H9 (cell line): ENCODE results near the gene ABCA7. TPM values are rescaled to one million over a fixed set of nuclear protein-coding genes. Genes with fewer than 3 reads are reported as not detected.

ENCODE experiments used
- DNase-seq: peaks from one replicate; pipeline ENCODE4 v3.0.0-alpha.2; 2017
- H2AFZ ChIP-seq: one replicate; pipeline ENCODE4 v1.6.1; 2013; ENCODE audit warnings: mild to moderate bottlenecking, low read length, control low read depth, moderate library complexity
- H2AK5ac ChIP-seq: 2 replicates; pipeline ENCODE4 v1.6.1; 2013; ENCODE audit warnings: low read length, control low read depth, mixed read lengths; ENCODE audit not compliant: insufficient read length
- H2BK120ac ChIP-seq: one replicate; pipeline ENCODE4 v1.6.1; 2013; ENCODE audit warnings: low read depth, mild to moderate bottlenecking, low read length, control low read depth, inconsistent platforms; ENCODE audit not compliant: poor library complexity, severe bottlenecking
- H2BK12ac ChIP-seq: 2 replicates; pipeline ENCODE4 v1.6.1; 2013; ENCODE audit warnings: low read length, control low read depth, mixed read lengths, low read depth; ENCODE audit not compliant: insufficient read length
- H2BK15ac ChIP-seq: 2 replicates; pipeline ENCODE4 v1.6.1; 2013; ENCODE audit warnings: low read depth, low read length, control low read depth
- H2BK20ac ChIP-seq: one replicate; pipeline ENCODE4 v1.6.1; 2013; ENCODE audit warnings: low read depth, mild to moderate bottlenecking, low read length, control low read depth, inconsistent platforms; ENCODE audit not compliant: poor library complexity, severe bottlenecking
- H2BK5ac ChIP-seq: 2 replicates; pipeline ENCODE4 v1.6.1; 2013; ENCODE audit warnings: low read length, control low read depth, mixed read lengths; ENCODE audit not compliant: insufficient read length
- H3K14ac ChIP-seq: 2 replicates; pipeline ENCODE4 v1.6.1; 2013; ENCODE audit warnings: low read length, control low read depth; ENCODE audit not compliant: insufficient read depth
- H3K18ac ChIP-seq: 2 replicates; pipeline ENCODE4 v1.6.1; 2013; ENCODE audit warnings: low read depth, mild to moderate bottlenecking, mixed read lengths, low read length, control low read depth; ENCODE audit not compliant: insufficient read length
- H3K23ac ChIP-seq: 2 replicates; pipeline ENCODE4 v1.6.1; 2013; ENCODE audit warnings: low read length, control low read depth, mixed read lengths, low read depth; ENCODE audit not compliant: insufficient read length
- H3K23me2 ChIP-seq: 2 replicates; pipeline ENCODE4 v1.6.1; 2013; ENCODE audit warnings: low read depth, mild to moderate bottlenecking, mixed read lengths, low read length, control low read depth; ENCODE audit not compliant: insufficient read length, poor library complexity, severe bottlenecking
- H3K27ac ChIP-seq: 2 replicates; pipeline ENCODE4 v1.5.1; 2013; ENCODE audit warnings: low read length, control low read depth, mixed read lengths, low read depth; ENCODE audit not compliant: insufficient read length
- H3K27me3 ChIP-seq: 2 replicates; pipeline ENCODE4 v1.6.1; 2013; ENCODE audit warnings: low read length, control low read depth, inconsistent platforms; ENCODE audit not compliant: insufficient read depth
- H3K4ac ChIP-seq: 2 replicates; pipeline ENCODE4 v1.6.1; 2013; ENCODE audit warnings: low read depth, mild to moderate bottlenecking, control low read depth, inconsistent platforms, low read length, moderate library complexity
- H3K4me1 ChIP-seq: 2 replicates; pipeline ENCODE4 v1.6.1; 2013; ENCODE audit warnings: low read length, control low read depth, inconsistent platforms; ENCODE audit not compliant: insufficient read depth
- H3K4me2 ChIP-seq: 2 replicates; pipeline ENCODE4 v1.6.1; 2013; ENCODE audit warnings: low read length, control low read depth, mixed read lengths; ENCODE audit not compliant: insufficient read length, insufficient read depth
- H3K56ac ChIP-seq: 2 replicates; pipeline ENCODE4 v1.6.1; 2013; ENCODE audit warnings: low read depth, mild to moderate bottlenecking, mixed read lengths, low read length, control low read depth; ENCODE audit not compliant: insufficient read length
- H3K79me1 ChIP-seq: 2 replicates; pipeline ENCODE4 v1.6.1; 2013; ENCODE audit warnings: low read depth, mild to moderate bottlenecking, moderate library complexity, low read length, control low read depth, inconsistent platforms; ENCODE audit not compliant: insufficient read depth, poor library complexity, severe bottlenecking
- H3K79me2 ChIP-seq: 2 replicates; pipeline ENCODE4 v1.6.1; 2013; ENCODE audit warnings: low read length, control low read depth, inconsistent platforms; ENCODE audit not compliant: insufficient read depth
- H3K9ac ChIP-seq: 2 replicates; pipeline ENCODE4 v1.6.1; 2013; ENCODE audit warnings: low read length, control low read depth, mixed read lengths; ENCODE audit not compliant: insufficient read length; ENCODE audit errors: extremely low read depth
- H3K9me3 ChIP-seq: one replicate; pipeline ENCODE4 v1.6.1; 2013; ENCODE audit warnings: low read depth, low read length, inconsistent platforms; ENCODE audit not compliant: control insufficient read depth
- H3T11ph ChIP-seq: one replicate; pipeline ENCODE4 v1.6.1; 2013; ENCODE audit warnings: mild to moderate bottlenecking, low read length, control low read depth, inconsistent platforms
- H4K20me1 ChIP-seq: one replicate; pipeline ENCODE4 v1.6.1; 2013; ENCODE audit not compliant: control insufficient read depth, insufficient read length, insufficient read depth
- H4K5ac ChIP-seq: 2 replicates; pipeline ENCODE4 v1.6.1; 2013; ENCODE audit warnings: low read depth, mild to moderate bottlenecking, mixed read lengths, low read length, control low read depth; ENCODE audit not compliant: insufficient read length
- H4K8ac ChIP-seq: replicated peaks from 2 replicates; pipeline ENCODE4 v1.6.1; 2013; ENCODE audit warnings: low read length, control low read depth, mixed read lengths, low read depth; ENCODE audit not compliant: insufficient read length
- H4K91ac ChIP-seq: 2 replicates; pipeline ENCODE4 v1.6.1; 2013; ENCODE audit warnings: low read depth, mild to moderate bottlenecking, moderate library complexity, mixed read lengths, low read length, control low read depth; ENCODE audit not compliant: insufficient read length
- H3K27ac Mint-ChIP-seq, 3 experiments: 2 replicates in 2 of 3; 3 replicates in 1 of 3; pipeline ENCODE4 v1.8.0; 2020 to 2021; ENCODE audit warnings: mixed read lengths in 3 of 3, mild to moderate bottlenecking in 1 of 3, moderate library complexity in 1 of 3
- H3K27me3 Mint-ChIP-seq: 2 replicates; pipeline ENCODE4 v1.8.0; 2021; ENCODE audit warnings: low read depth, mild to moderate bottlenecking, moderate library complexity, mixed read lengths
- H3K36me3 Mint-ChIP-seq, 3 experiments: 2 replicates in 2 of 3; 3 replicates in 1 of 3; pipeline ENCODE4 v1.8.0; 2020 to 2021; ENCODE audit warnings: low read depth in 3 of 3, mixed read lengths in 3 of 3; ENCODE audit not compliant: insufficient read depth in 1 of 3
- H3K4me1 Mint-ChIP-seq, 2 experiments: 2 replicates each; pipeline ENCODE4 v1.8.0; 2020; ENCODE audit warnings: mixed read lengths in 2 of 2
- H3K4me3 Mint-ChIP-seq, 2 experiments: 2 replicates in 1 of 2; 3 replicates in 1 of 2; pipeline ENCODE4 v1.8.0; 2020 to 2021; ENCODE audit warnings: mild to moderate bottlenecking in 2 of 2, mixed read lengths in 2 of 2, moderate library complexity in 1 of 2
- H3K9me3 Mint-ChIP-seq, 2 experiments: 2 replicates in 1 of 2; 3 replicates in 1 of 2; pipeline ENCODE4 v1.8.0; 2020; ENCODE audit warnings: mild to moderate bottlenecking in 2 of 2, mixed read lengths in 2 of 2, moderate library complexity in 1 of 2
- CTCF ChIP-seq: fragments of 200-600 bp; sonication (generic); conservative IDR thresholded peaks from 3 replicates; pipeline ENCODE4 v1.8.0; 2021; ENCODE audit warnings: antibody characterized with exemption, mild to moderate bottlenecking
- WGBS: extraction: QIAGEN DNeasy Blood & Tissue Kit; methylation state at CpG from one replicate; pipeline ENCODE4 v1.1.7; 2013; ENCODE audit warnings: missing lambda C conversion rate, low lambda C conversion rate, mixed read lengths; ENCODE audit not compliant: insufficient read length; ENCODE audit errors: extremely low coverage; 5-methylcytosine and 5-hydroxymethylcytosine counted together
- total RNA-seq: library from RNA; stranded (reverse); gene quantifications from 2 replicates; pipeline ENCODE4 v1.2.1, GENCODE V29; 2021

The ABCA7 gene
- total RNA-seq, 1 experiment from 2014 or later = 34.6 TPM

- H3K4me2 ChIP-seq = peak overlapping the region; percentile 69
- H3K56ac ChIP-seq = no peak overlapping the region
- H4K91ac ChIP-seq = no peak overlapping the region
- H3K4me1 ChIP-seq = no peaks in the 10 kb centered on the region; the same call in 1 of the 2 replicates
- no peak for TF ChIP-seq CTCF
- peaks cover 11% of the 10 kb centered on the region for H3K79me1 ChIP-seq
- H2BK120ac ChIP-seq = no peak overlapping the region
- peaks cover 0 to 2% of the 10 kb centered on the region in 2 experiments; a peak in 1 of 5 replicates for H3K9me3 Mint-ChIP-seq
- H3K27me3 Mint-ChIP-seq = no peaks in the 10 kb centered on the region
- H3K9me3 ChIP-seq = no peaks in the 10 kb centered on the region
- H3K27me3 ChIP-seq = no peaks in the 10 kb centered on the region
- DNase-seq = no peak
- no peak overlapping the region for H4K5ac ChIP-seq
- H3K36me3 Mint-ChIP-seq = peaks cover 6 to 32% (median 28%) of the 10 kb centered on the region in 3 experiments; a peak in 6 of 7 replicates
- H2BK5ac ChIP-seq = no peak overlapping the region
- no CpG with 5 or more reads among the region's 32 CpGs for WGBS
- H3K4me3 Mint-ChIP-seq = peak overlapping the region; percentile 91 to 92
- H2BK12ac ChIP-seq = no peak overlapping the region
- H3K9ac ChIP-seq = peak overlapping the region; percentile 90
- H3K23ac ChIP-seq = no peak overlapping the region
- no peak overlapping the region for H2AFZ ChIP-seq
- H3K4ac ChIP-seq = no peak overlapping the region
- no peak overlapping the region for H2BK20ac ChIP-seq
- H3K14ac ChIP-seq = no peak overlapping the region; the same call in 1 of the 2 replicates
- H3K23me2 ChIP-seq = peaks cover 7% of the 10 kb centered on the region
- peak overlapping the region in 2 of 3 experiments; percentile 61 to 70; a peak in 2 of 7 replicates for H3K27ac Mint-ChIP-seq
- no peaks in the 10 kb centered on the region for H4K20me1 ChIP-seq
- no peak overlapping the region for H3K27ac ChIP-seq
- H4K8ac ChIP-seq = no peak overlapping the region
- no peak overlapping the region for H3K18ac ChIP-seq
- peaks cover 6 to 22% of the 10 kb centered on the region in 2 experiments for H3K4me1 Mint-ChIP-seq
- H3K79me2 ChIP-seq = peaks cover 12% of the 10 kb centered on the region; the same call in 1 of the 2 replicates
- no peak overlapping the region for H2BK15ac ChIP-seq
- no peak overlapping the region for H2AK5ac ChIP-seq
- no peak overlapping the region for H3T11ph ChIP-seq
These were observed 54.1 kb downstream of the ABCA7 start for GRCh38 chr19:1093811-1094553.
